ENCODE results near the gene IER3IP1.
A peak's percentile ranks its signal among the peaks of the same experiment; 100 is the strongest.
"Not testable (repeated sequence)": the region's sequence is repeated elsewhere in the genome, so short reads cannot be mapped to it uniquely, and the experiment has no call there.

Gene IER3IP1, protein sequence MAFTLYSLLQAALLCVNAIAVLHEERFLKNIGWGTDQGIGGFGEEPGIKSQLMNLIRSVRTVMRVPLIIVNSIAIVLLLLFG

DNA sequence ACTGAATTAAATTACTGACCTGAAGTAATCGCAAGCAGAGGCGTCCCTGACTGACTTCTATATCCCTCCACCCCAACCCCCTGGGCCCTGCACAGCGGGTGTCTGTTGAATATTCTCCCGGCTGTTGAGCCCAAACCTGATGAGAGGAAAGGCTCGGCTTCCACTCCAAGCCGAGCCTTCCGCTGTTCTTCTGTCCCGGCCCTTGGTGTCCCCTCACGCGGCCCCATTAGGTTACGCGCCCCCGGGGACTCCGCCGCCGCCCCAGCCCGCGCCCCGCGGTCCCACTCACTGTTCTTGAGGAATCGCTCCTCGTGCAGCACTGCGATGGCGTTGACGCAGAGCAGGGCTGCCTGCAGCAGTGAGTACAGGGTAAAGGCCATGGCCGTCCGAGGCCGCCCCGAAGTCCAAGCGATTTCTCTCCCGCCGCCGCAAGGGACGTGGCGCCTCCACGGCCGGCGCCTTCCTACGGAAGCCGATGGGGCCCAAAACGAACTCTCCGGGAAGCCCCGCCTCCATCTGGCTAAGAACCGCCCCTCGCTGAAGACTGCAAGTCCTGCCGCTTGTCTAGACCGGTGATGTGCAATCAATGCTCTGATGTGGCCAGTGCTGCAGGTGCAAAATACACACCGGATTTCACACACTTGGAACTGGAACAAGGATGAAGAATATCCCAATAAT, at the start of gene IER3IP1:
Gene IER3IP1 (minus strand): TSS at position 467 of the 678 bp plus-strand sequence. CDS start 87 bp downstream, at position 380.
- Histone ChIP-seq H3K27me3 (ENCODE audit: control insufficient read depth, insufficient read depth, low read length) (no peaks in the 10 kb centered on the region), H3K4me1 (ENCODE audit: control insufficient read depth, insufficient read depth, low read length) (peaks cover 6% of the 10 kb centered on the region), H3K27ac (ENCODE audit: low read depth, low read length) (peak within 1 kb of the TSS; percentile 72), H3K4me3 (ENCODE audit: low read length) (peak within 1 kb of the TSS; percentile 69), H3K9ac (ENCODE audit: low read length) (no peak within 1 kb of the TSS), H3K36me3 (ENCODE audit: control insufficient read depth, insufficient read depth, low read length) (no peaks in the 10 kb centered on the region)

DNA sequence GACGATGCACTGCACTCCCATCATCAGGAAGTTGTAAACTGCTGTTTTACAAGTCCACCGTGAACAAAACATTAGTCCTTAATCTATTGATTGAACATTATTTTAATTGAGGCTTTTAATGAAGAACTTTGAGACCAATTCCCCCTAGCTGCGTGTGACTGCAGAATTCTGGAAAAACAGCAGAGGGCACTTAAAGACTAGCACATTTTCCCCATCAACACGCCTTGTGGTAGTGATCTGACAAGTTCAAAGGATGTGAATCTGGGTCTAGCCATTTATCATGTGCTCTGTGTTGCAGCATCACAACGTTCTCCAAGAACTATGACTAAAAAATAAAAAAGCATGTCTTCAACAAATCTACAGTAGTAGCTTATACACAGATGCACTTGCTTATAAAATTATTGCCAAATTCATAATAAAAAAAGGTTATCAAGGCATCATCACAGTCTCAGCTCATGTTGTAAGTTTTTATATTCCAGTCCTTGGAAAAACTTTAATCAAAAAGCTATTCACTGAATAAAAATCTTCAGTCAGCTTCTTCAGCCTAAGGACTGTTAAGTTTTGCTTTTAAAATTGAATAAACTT, 39.5 kb upstream of the IER3IP1 start:
- no peaks in the 10 kb centered on the region for H3K36me3 ChIP-seq (ENCODE audit: control insufficient read depth, insufficient read depth, low read length)
- H3K4me3 ChIP-seq (ENCODE audit: low read length): no peak overlapping the region
- no peaks in the 10 kb centered on the region for H3K4me1 ChIP-seq (ENCODE audit: control insufficient read depth, insufficient read depth, low read length)
- H3K27ac ChIP-seq (ENCODE audit: low read depth, low read length): no peak overlapping the region
- H3K27me3 ChIP-seq (ENCODE audit: control insufficient read depth, insufficient read depth, low read length): peaks cover 4% of the 10 kb centered on the region
- H3K9ac ChIP-seq (ENCODE audit: low read length): no peak overlapping the region

DNA sequence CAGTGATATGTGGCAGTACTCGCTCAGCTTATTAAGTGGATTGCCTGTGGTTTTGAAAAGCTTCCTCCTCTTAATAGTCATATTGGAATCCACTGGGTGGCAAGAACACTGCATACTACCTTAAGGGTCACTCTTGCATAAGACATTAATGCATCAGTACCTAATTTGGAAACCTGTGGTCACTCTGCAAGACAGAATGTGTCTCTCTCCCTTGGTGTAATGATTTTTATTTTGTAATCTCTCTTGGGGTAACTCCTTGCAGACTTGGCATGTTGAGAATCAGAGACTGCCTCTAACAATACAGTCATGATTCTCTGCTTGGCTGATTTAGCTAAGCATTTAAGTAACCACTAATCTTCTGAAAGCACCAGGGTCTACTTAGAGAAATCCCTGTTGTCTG, 33.0 kb upstream of the IER3IP1 start:
- Histone ChIP-seq H3K9ac (ENCODE audit: low read length) (no peak overlapping the region), H3K4me1 (ENCODE audit: control insufficient read depth, insufficient read depth, low read length) (no peaks in the 10 kb centered on the region), H3K4me3 (ENCODE audit: low read length) (no peak overlapping the region), H3K27ac (ENCODE audit: low read depth, low read length) (no peak overlapping the region), H3K36me3 (ENCODE audit: control insufficient read depth, insufficient read depth, low read length) (no peaks in the 10 kb centered on the region), H3K27me3 (ENCODE audit: control insufficient read depth, insufficient read depth, low read length) (peaks cover 4% of the 10 kb centered on the region)

DNA sequence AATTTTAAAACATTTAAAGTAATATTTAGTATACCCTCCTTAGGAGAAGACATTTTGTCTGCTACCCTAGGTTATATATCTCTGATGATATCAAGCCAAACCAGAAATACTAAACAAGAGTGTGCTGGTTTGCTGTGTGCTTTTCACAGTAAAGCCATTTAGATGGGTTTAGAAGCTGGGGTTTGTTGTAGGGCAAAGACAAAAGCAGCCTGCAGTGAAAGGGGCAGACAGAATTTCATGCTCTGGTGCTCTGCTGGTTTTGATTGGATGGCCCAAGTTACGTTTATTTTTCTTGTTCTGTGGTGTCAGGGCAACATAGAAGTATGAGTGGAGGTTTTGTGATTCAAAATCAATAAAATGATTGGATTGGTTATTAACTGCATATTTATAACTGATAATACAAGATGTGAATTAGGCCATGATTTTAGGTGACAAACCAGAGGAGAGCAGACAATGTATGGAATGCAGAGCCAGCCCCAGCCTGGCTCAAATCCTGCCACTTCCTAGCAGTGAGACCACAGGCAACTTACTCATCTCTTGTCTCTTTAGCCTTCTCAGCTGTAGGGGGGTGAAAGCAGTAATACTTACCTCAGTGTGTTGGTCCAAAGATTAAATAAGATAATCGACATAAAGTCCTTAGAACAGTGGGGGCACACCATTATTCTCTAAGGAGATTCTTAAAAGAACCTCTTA, 30.9 kb upstream of the IER3IP1 start:
- peaks cover 3% of the 10 kb centered on the region for H3K27me3 ChIP-seq (ENCODE audit: control insufficient read depth, insufficient read depth, low read length)
- H3K27ac ChIP-seq (ENCODE audit: low read depth, low read length): no peak overlapping the region
- H3K36me3 ChIP-seq (ENCODE audit: control insufficient read depth, insufficient read depth, low read length): no peaks in the 10 kb centered on the region
- no peak overlapping the region for H3K4me3 ChIP-seq (ENCODE audit: low read length)
- no peak overlapping the region for H3K9ac ChIP-seq (ENCODE audit: low read length)
- no peaks in the 10 kb centered on the region for H3K4me1 ChIP-seq (ENCODE audit: control insufficient read depth, insufficient read depth, low read length)

DNA sequence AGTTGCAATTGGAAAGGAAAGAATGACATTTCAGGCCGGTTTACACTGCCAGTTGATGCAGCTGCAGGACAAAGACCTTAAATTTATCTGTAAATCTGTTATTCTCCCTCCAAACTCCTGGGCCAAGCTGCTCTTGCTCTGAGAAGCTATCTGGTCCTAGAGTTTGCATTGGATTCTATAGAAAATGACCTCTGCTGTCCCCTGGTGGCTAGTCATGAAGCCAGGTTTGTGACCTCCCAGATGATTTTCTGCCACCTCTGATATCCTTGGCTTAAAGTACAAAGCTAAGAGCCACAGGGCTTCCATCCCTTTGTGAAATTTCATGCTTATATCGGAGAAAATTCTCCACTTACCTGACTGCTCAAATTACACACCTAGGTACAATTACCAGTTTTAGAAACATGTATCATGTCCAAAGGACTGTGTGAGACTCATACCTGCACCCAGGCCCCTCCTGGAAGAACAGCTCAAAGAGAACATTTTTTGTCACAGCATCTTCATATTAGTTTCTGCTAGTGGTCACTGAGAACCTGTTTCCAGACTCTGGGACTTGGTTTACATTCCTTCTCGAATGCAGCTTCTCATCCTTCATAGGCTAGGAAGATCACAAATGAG, 28.9 kb upstream of the IER3IP1 start:
- Histone ChIP-seq H3K27me3 (ENCODE audit: control insufficient read depth, insufficient read depth, low read length) (no peaks in the 10 kb centered on the region), H3K27ac (ENCODE audit: low read depth, low read length) (no peak overlapping the region), H3K36me3 (ENCODE audit: control insufficient read depth, insufficient read depth, low read length) (no peaks in the 10 kb centered on the region), H3K4me3 (ENCODE audit: low read length) (no peak overlapping the region), H3K9ac (ENCODE audit: low read length) (no peak overlapping the region), H3K4me1 (ENCODE audit: control insufficient read depth, insufficient read depth, low read length) (no peaks in the 10 kb centered on the region)

DNA sequence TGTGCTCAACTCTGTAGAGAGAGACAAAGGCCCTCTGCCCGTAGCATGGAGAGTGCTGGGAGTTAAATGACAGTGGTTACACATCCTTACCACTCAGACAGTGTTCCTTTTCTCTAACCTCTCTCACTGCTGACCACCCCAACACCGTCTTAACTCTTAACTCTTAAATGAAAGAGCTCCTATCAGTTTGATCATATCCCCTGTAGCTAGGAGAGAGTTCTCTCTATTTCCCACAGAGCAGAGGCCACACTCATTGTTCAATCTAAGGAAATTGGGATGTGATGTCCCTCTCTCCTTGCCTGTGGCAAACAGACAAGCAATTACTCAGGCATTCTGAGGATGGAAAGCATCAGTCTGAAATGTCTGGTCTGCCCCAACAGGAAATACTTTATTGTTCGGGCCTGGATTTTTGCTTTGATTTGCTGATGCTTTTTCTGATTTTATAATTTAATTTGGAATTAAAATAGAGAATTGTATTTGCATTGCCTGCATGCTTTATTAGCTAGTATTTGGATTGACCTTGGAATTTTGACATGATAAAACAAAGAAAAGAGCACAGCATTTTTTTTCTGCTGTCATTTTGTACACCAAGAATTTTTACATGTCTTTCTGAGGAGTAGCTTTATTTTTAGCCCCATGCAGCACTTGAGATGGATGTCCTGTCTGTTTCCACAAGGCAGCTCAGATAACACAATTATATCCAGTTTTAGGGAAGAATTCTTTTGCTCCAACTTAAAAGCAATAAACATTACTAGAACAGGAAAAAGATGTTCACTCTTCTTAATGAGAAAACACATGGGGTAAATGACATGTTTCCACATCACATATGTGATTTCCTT, 27.7 kb upstream of the IER3IP1 start:
- Histone ChIP-seq H3K9ac (ENCODE audit: low read length) (no peak overlapping the region), H3K4me1 (ENCODE audit: control insufficient read depth, insufficient read depth, low read length) (no peaks in the 10 kb centered on the region)

DNA sequence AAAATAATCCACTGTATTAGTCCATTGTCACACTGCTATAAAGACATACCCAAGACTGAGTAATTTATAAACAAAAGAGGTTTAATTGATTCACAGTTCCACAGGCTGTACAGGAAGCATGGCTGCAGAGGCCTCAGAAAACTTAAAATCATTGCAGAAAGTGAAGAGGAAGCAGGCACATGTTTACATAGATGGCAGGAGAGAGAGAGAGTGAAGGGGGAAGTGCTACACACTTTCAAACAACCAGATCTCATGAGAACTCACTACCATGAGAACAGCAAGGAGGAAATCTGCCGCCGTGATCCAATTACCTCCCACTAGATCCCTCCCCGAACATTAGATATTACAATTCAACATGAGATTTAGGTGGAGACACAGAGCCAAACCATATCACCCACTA, 19.8 kb upstream of the IER3IP1 start:
- H3K9ac ChIP-seq (ENCODE audit: low read length); H3K27me3 ChIP-seq (ENCODE audit: control insufficient read depth, insufficient read depth, low read length); H3K4me1 ChIP-seq (ENCODE audit: control insufficient read depth, insufficient read depth, low read length); H3K4me3 ChIP-seq (ENCODE audit: low read length); H3K36me3 ChIP-seq (ENCODE audit: control insufficient read depth, insufficient read depth, low read length); H3K27ac ChIP-seq (ENCODE audit: low read depth, low read length): not testable (repeated sequence)

More for the DNA sequence above, 27.7 kb upstream of the IER3IP1 start:
- H3K4me3 ChIP-seq (ENCODE audit: low read length): no peak overlapping the region
- no peaks in the 10 kb centered on the region for H3K27me3 ChIP-seq (ENCODE audit: control insufficient read depth, insufficient read depth, low read length)
- H3K27ac ChIP-seq (ENCODE audit: low read depth, low read length): no peak overlapping the region
- H3K36me3 ChIP-seq (ENCODE audit: control insufficient read depth, insufficient read depth, low read length): no peaks in the 10 kb centered on the region

DNA sequence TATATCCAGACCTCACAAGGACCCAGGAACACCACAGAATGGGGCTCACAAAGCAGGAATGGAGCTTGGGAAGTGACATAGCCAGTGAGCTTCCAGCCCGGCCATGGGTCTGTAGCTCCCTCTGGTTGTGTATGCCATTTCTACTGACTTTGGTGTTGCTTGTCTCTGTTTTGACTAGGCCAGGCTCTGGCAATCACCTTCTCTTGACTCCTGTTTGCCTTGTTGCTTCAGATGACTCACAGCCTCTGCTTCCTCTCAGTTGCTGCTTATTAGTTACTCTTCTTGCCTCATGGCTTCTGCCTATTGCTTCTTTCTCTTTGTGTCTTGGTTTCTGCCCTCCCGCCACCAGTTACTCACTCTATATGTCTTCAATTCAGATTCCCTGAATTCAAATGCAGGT, 15.8 kb upstream of the IER3IP1 start:
- H3K4me3 ChIP-seq (ENCODE audit: low read length): no peak overlapping the region
- H3K27me3 ChIP-seq (ENCODE audit: control insufficient read depth, insufficient read depth, low read length): no peaks in the 10 kb centered on the region
- H3K9ac ChIP-seq (ENCODE audit: low read length): no peak overlapping the region
- no peak overlapping the region for H3K27ac ChIP-seq (ENCODE audit: low read depth, low read length)
- no peaks in the 10 kb centered on the region for H3K4me1 ChIP-seq (ENCODE audit: control insufficient read depth, insufficient read depth, low read length)
- no peaks in the 10 kb centered on the region for H3K36me3 ChIP-seq (ENCODE audit: control insufficient read depth, insufficient read depth, low read length)

DNA sequence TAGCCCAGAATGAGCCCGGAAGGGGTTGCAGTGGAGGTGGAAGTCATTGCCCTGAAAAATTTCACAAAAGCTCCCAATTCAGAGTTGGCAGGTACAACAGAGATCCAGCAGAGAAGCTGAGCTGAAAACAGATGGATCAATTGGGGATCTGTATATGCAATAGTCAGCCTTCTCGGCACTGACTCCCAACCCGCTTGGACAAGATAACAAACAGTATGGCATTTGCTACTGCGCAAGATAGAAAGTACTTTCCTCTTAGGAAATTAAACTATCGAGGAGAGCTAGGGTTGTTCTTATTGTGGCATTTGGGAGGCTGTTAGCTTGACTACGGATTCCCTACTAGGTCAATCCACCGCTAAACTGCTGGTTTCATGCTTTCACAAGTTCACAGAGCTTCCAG, 11.6 kb upstream of the IER3IP1 start:
- no peaks in the 10 kb centered on the region for H3K27me3 ChIP-seq (ENCODE audit: control insufficient read depth, insufficient read depth, low read length)
- no peak overlapping the region for H3K27ac ChIP-seq (ENCODE audit: low read depth, low read length)
- no peaks in the 10 kb centered on the region for H3K4me1 ChIP-seq (ENCODE audit: control insufficient read depth, insufficient read depth, low read length)
- H3K36me3 ChIP-seq (ENCODE audit: control insufficient read depth, insufficient read depth, low read length): no peaks in the 10 kb centered on the region
- H3K9ac ChIP-seq (ENCODE audit: low read length): no peak overlapping the region
- no peak overlapping the region for H3K4me3 ChIP-seq (ENCODE audit: low read length)

DNA sequence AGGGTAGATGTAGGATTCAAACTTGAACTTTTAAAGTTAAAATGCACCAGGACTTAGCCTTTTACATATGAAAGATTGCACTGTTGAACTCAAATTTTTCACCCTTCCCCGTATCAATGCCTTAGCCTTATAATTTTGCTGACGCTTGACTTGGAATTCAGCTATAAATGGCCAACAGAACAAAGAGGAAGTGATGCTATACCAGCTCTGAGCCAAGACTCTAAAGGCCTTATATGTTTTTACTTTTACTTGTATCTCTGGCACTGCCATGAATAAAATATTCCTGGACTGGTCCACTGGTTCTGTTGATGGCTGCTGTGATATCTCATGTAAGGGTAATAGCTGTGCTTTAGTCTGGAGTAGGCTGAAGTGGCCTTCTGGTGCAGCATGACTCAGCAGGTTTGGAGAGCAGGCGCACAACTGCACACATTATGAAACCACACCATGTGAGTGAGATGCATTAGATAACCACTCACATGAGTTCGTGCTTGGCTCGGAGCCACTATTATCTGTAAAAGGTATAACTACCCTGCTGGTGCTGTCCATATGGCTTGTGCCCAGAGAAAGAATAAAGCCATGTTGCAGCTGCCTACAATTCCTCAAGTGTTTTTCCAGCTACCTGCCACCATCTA, 8.4 kb upstream of the IER3IP1 start:
- Histone ChIP-seq H3K9ac (ENCODE audit: low read length) (no peak overlapping the region), H3K36me3 (ENCODE audit: control insufficient read depth, insufficient read depth, low read length) (no peaks in the 10 kb centered on the region), H3K4me1 (ENCODE audit: control insufficient read depth, insufficient read depth, low read length) (no peaks in the 10 kb centered on the region), H3K4me3 (ENCODE audit: low read length) (no peak overlapping the region), H3K27me3 (ENCODE audit: control insufficient read depth, insufficient read depth, low read length) (no peaks in the 10 kb centered on the region), H3K27ac (ENCODE audit: low read depth, low read length) (no peak overlapping the region)

DNA sequence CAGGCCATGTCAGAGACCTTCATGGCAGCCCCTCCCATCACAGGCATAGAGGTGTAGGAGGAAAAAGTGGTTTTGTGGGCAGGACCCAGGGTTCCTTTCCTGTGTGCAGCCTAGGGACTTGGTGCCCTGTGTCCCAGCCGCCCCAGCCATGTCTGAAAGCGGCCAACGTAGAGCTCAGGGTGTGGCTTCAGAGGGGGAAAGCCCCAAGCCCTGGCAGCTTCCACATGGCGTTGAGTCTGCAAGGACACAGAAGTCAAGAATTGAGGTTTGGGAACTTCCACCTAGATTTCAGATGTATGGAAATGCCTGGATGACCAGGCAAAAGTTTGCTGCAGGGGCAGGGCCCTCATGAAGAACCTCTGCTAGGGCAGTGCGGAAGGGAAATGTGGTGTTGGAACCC, 6.0 kb upstream of the IER3IP1 start:
- not testable (repeated sequence) for H3K27ac ChIP-seq (ENCODE audit: low read depth, low read length); H3K27me3 ChIP-seq (ENCODE audit: control insufficient read depth, insufficient read depth, low read length); H3K36me3 ChIP-seq (ENCODE audit: control insufficient read depth, insufficient read depth, low read length); H3K9ac ChIP-seq (ENCODE audit: low read length); H3K4me3 ChIP-seq (ENCODE audit: low read length); H3K4me1 ChIP-seq (ENCODE audit: control insufficient read depth, insufficient read depth, low read length)

All from rectal smooth muscle tissue (tissue), 1 donor.